Neural crest cell (in vitro differentiated cells): ENCODE measurements around the gene RHEX. TPM values are rescaled to one million over a fixed set of nuclear protein-coding genes. Genes with fewer than 3 reads are reported as not detected.

Experiments used
- DNase-seq: peaks from one replicate; pipeline ENCODE4 v3.0.0; 2021; ENCODE audit warnings: low read depth, mixed read lengths, low spot score
- H3K27ac Mint-ChIP-seq: one replicate; pipeline ENCODE4 v1.8.0; 2021; ENCODE audit warnings: mild to moderate bottlenecking, mixed read lengths; ENCODE audit not compliant: unreplicated experiment
- H3K27me3 Mint-ChIP-seq: 2 replicates; pipeline ENCODE4 v1.8.0; 2021; ENCODE audit warnings: low read depth, mild to moderate bottlenecking, mixed read lengths
- H3K36me3 Mint-ChIP-seq: 2 replicates; pipeline ENCODE4 v1.8.0; 2021; ENCODE audit warnings: low read depth, mild to moderate bottlenecking, mixed read lengths
- H3K4me1 Mint-ChIP-seq: 2 replicates; pipeline ENCODE4 v1.8.0; 2021; ENCODE audit warnings: mixed read lengths
- H3K4me3 Mint-ChIP-seq: one replicate; pipeline ENCODE4 v1.8.0; 2021; ENCODE audit warnings: mild to moderate bottlenecking, mixed read lengths
- H3K9me3 Mint-ChIP-seq: 2 replicates; pipeline ENCODE4 v1.8.0; 2021; ENCODE audit warnings: mixed read lengths
- CTCF ChIP-seq: fragments of 200-600 bp; sonication (generic); conservative IDR thresholded peaks from 2 replicates; pipeline ENCODE4 v1.5.0; 2021; ENCODE audit warnings: antibody characterized with exemption, mild to moderate bottlenecking
- total RNA-seq: library from RNA; stranded (reverse); gene quantifications from 2 replicates; pipeline ENCODE4 v1.2.1, GENCODE V29; 2021

Gene RHEX
- total RNA-seq, 1 donor from 2014 or later = 0.93 TPM

DNA sequence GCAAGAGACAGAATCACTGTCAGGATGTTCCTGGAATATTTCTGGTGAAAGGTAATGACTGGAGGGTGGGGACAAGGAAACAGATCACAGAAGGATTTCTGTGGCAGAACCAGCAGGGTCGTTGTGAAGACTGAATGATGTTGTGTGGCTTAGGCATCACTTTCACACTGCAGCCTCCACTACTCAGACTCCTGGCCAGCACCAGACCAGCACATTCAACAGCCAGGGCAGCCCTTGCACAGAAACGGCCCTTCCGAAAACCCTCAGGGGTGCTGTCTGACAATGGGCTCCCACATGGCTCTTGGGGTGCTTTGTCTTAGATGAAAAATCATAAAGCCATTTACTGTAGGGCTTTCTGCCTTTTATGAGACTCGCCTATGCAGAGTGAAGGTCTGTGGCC lies 46.0 kb upstream of the RHEX start:
- no peak for DNase-seq
- peaks cover 5% of the 10 kb centered on the region for H3K36me3 Mint-ChIP-seq
- no peak for TF ChIP-seq CTCF
- H3K4me1 Mint-ChIP-seq = peaks cover 35% of the 10 kb centered on the region
- H3K9me3 Mint-ChIP-seq = peaks cover 6% of the 10 kb centered on the region
- H3K4me3 Mint-ChIP-seq = no peak overlapping the region
- peaks cover 3% of the 10 kb centered on the region for H3K27me3 Mint-ChIP-seq
- no peak overlapping the region for H3K27ac Mint-ChIP-seq

DNA sequence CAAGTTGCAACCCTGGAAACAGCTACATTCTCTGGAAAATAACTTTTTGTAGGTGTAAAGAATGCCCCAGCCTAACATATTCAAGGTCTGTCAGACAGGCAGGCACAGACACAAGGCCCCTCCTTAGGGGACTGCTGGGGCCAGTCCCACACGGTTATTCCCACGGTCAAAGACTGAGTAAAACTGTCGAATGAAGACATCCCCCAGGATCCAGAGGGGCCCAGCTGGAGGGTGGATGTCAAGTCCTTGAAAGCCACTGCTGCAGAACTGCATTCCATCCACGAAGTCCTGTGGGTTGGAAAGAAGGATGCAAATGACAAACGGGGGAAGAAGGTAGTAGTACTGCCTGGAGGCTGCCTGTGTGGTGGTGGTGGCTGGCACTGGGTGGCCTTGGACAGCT lies 42.9 kb upstream of the RHEX start:
- no peaks in the 10 kb centered on the region for H3K36me3 Mint-ChIP-seq
- DNase-seq = no peak
- no peak overlapping the region for H3K4me3 Mint-ChIP-seq
- H3K4me1 Mint-ChIP-seq = peaks cover 15% of the 10 kb centered on the region
- no peaks in the 10 kb centered on the region for H3K9me3 Mint-ChIP-seq
- H3K27me3 Mint-ChIP-seq = no peaks in the 10 kb centered on the region
- H3K27ac Mint-ChIP-seq = no peak overlapping the region
- TF ChIP-seq CTCF = no peak

DNA sequence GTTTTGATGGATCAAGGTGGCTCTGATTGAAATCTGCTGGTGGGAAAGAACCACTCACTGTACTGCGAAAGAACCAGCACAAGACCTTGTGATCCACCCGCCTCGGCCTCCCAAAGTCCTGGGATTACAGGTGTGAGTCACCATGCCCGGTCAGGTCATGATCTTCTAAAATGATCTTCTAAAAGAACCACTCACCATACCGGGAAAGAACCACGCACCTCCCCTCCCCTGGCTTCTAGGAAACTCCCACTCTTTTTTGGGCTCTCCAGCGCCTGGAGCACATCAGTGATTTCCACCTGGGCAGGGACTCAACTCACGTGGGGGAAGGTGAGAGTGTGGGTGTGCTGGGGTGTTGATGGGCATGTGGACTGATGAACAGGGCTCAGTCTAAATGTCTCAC lies 41.9 kb upstream of the RHEX start:
- TF ChIP-seq CTCF = no peak
- H3K27ac Mint-ChIP-seq = no peak overlapping the region
- peaks cover 8% of the 10 kb centered on the region for H3K4me1 Mint-ChIP-seq
- no peaks in the 10 kb centered on the region for H3K36me3 Mint-ChIP-seq
- H3K9me3 Mint-ChIP-seq = no peaks in the 10 kb centered on the region
- H3K4me3 Mint-ChIP-seq = no peak overlapping the region
- H3K27me3 Mint-ChIP-seq = no peaks in the 10 kb centered on the region
- DNase-seq = no peak

- H3K36me3 Mint-ChIP-seq = no peaks in the 10 kb centered on the region
- H3K9me3 Mint-ChIP-seq = no peaks in the 10 kb centered on the region
- H3K27ac Mint-ChIP-seq = no peak overlapping the region
- no peaks in the 10 kb centered on the region for H3K27me3 Mint-ChIP-seq
- no peak overlapping the region for H3K4me3 Mint-ChIP-seq
- no peak for TF ChIP-seq CTCF
- DNase-seq = no peak
- no peaks in the 10 kb centered on the region for H3K4me1 Mint-ChIP-seq
Observed at GRCh38 chr1:206012086-206012859, 40.7 kb upstream of the RHEX start.

- Mint-ChIP-seq H3K4me1 (no peaks in the 10 kb centered on the region), H3K27me3 (no peaks in the 10 kb centered on the region), H3K9me3 (peaks cover 4% of the 10 kb centered on the region), H3K27ac (no peak overlapping the region), H3K4me3 (no peak overlapping the region), H3K36me3 (no peaks in the 10 kb centered on the region)
- DNase-seq = no peak
- TF ChIP-seq CTCF = no peak
Observed at GRCh38 chr1:206013026-206013795, 39.8 kb upstream of the RHEX start.
